ENCODE measurements around the gene GP1BB.

Gene GP1BB

GRCh38 chr22:19754701-19755144 is 31.4 kb downstream of the GP1BB start:
- H3K27ac ChIP-seq: no peak overlapping the region
- no peak for TF ChIP-seq ZFX (IDR thresholded peaks at IDR 0.05)
- TF ChIP-seq CTCF (conservative IDR thresholded peaks at IDR 0.05): no peak

GRCh38 chr22:19755145-19755710 is 31.9 kb downstream of the GP1BB start:
- TF ChIP-seq CTCF (conservative IDR thresholded peaks at IDR 0.05) (no peak), ZFX (IDR thresholded peaks at IDR 0.05) (no peak)

GRCh38 chr22:19755722-19756287 is 32.5 kb downstream of the GP1BB start:
- no peak for TF ChIP-seq CTCF (conservative IDR thresholded peaks at IDR 0.05)
- TF ChIP-seq ZFX (IDR thresholded peaks at IDR 0.05): no peak
- peak overlapping the region; percentile 36 for H3K27ac ChIP-seq

More at GRCh38 chr22:19755145-19755710, 31.9 kb downstream of the GP1BB start:
- H3K27ac ChIP-seq: no peak overlapping the region

GRCh38 chr22:19756288-19757128 is 33.2 kb downstream of the GP1BB start:
- TF ChIP-seq CTCF (conservative IDR thresholded peaks at IDR 0.05): peak; percentile 90
- TF ChIP-seq ZFX (IDR thresholded peaks at IDR 0.05): peak; percentile 19; the same call in 1 of the 2 replicates
- H3K27ac ChIP-seq: peak overlapping the region; percentile 36

GRCh38 chr22:19757140-19757984 is 34.0 kb downstream of the GP1BB start:
- TF ChIP-seq ZFX (IDR thresholded peaks at IDR 0.05) (no peak), CTCF (conservative IDR thresholded peaks at IDR 0.05) (no peak)
- H3K27ac ChIP-seq: peak overlapping the region; percentile 36

- TF ChIP-seq ZFX (IDR thresholded peaks at IDR 0.05) (no peak), CTCF (conservative IDR thresholded peaks at IDR 0.05) (no peak)
- H3K27ac ChIP-seq: no peak overlapping the region
These were observed 34.9 kb downstream of the GP1BB start for GRCh38 chr22:19757985-19758895.
